GM19240 (cell line): Measurements from ENCODE around the gene FZD2.
"Not testable (repeated sequence)": the region's sequence is repeated elsewhere in the genome, so short reads cannot be mapped to it uniquely, and the experiment has no call there.

Source experiments
- DNase-seq: peaks from one replicate; pipeline ENCODE4 v3.0.0; 2011; ENCODE audit warnings: low spot score; ENCODE audit not compliant: insufficient read length

Gene FZD2

DNA sequence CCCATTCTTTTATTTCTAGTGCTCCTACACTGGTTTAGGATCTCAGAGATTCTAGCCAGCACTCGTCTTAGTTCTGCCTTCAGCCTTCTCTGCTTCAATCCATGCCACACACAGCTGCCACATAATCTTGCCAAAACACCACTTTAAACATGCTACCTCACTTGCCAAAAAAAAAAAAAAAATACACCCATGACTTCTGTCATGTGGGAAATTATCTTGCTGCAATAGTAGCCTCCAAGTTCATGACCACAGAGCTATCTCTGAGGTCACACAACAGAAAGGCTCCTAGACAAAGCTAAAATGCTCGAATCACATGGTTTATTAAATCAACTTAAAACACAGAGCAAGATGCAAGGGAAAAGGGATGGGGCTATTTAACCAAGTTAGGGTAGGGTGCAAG, 18.1 kb downstream of the FZD2 start:
- no peak for DNase-seq

DNA sequence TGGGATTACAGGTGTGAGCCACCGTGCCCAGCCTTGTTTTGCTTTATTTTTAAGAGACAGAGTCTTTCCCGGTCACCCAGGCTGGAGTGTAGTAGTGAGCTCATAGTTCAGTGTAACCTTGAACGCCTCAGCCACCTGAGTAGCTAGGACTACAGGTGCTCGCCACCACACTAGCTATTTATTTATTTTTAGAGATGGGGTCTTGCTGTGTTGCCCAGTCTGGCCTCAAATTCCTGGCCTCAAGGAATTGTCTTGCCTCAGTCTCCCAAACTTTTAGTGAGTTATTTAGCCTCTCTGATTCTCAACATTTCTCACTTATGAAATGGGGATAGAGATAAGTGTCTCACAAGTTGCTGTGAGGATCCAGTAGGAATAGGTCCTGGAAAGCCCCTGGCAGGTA, 21.7 kb downstream of the FZD2 start:
- DNase-seq: no peak

DNA sequence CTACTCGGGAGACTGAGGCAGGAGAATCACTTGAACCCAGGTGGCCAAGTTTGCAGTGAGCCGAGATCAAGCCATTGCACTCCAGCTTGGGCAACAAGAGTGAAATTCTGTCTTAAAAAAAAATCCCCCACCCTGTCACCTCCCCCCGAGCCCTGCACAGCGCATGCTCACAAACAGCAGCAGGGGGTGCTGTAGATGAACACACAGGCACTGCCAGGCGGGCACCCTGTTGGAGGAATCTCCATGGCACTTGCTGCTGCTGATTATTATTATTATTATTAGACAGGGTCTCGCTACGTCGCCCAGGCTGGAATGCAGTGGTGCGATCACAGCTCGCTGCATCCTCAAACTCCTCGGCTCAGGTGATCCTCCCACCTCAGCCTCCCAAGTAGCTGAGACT, 24.6 kb downstream of the FZD2 start:
- no peak for DNase-seq

DNA sequence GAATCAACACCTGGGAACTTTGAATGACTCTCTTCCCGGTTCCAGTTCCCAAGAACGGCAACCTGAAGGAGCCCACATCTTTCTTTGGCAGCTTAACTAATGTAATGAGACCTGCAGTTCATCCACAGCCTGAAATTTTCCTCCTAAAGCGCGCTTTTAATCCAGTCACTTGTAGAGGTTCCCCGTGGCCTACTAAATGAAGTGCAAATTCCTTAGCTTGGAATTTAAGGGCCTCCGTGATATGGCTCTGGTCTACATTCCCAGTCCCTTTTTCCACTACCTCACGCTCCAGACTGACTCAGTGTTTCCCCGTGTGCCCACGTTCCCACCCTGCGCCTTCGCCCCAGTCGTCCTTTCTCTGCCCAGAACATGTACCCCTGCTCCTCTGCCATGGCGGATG, 27.2 kb downstream of the FZD2 start:
- no peak for DNase-seq

- DNase-seq: no peak
Measured at GRCh38 chr17:44585315-44585714, 28.0 kb downstream of the FZD2 start.

- no peak for DNase-seq
Measured at GRCh38 chr17:44587339-44587738, 30.1 kb downstream of the FZD2 start.

GRCh38 chr17:44589316-44590071, 32.2 kb downstream of the FZD2 start:
- no peak for DNase-seq

- not testable (repeated sequence) for DNase-seq
Measured at GRCh38 chr17:44590072-44590462, 32.8 kb downstream of the FZD2 start.

DNA sequence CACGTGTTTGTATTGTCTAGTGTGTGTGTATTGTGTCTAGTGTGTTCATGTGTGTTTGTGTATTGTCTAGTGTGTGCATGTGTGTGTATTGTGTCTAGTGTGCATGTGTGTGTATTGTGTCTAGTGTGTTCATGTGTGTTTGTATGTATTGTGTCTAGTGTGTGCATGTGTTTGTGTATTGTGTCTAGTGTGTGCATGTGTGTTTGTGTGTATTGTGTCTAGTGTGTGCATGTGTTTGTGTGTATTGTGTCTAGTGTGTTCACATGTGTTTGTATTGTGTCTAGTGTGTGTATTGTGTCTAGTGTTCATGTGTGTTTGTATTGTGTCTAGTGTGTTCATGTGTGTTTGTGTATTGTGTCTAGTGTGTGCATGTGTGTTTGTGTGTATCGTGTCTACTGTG, 33.5 kb downstream of the FZD2 start:
- DNase-seq: not testable (repeated sequence)

DNA sequence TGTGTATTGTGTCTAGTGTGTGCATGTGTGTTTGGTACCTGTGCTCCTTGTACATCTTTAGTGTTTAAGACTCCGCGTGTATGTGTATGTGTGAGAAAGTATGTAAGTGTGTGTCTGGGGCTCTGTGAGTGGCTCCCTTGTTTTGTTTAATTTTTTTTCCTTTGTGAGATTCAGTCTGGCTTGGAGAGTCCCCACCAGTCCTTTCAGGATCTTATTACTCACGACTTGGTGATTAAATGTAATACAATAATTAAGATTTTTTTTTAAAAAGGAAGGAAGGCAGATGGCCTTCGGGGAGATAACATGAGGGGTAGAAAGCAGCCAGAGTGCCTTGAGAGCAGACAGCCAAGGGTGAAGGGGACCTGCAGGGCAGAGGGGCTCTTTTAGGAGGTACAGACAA, 33.9 kb downstream of the FZD2 start:
- DNase-seq: no peak

DNA sequence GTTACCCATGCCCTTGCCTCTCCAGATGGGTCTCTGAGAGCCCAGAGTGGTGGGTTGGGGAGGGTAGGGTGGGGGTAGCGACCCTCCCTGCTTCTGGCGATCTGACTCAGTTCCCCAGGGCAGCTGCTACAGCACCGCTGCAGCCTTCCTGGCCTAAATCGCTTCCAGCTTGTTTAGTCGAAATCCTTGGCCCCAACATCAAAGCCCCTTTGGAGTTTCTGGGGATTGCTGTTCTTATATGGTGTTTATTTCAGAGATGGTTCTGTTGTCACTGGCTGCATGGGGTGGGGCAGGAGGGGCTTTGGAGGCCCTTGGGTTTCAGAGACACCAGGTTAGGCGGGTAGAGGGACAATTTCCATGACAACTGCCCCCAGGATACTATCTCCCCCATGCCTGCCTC, 35.9 kb downstream of the FZD2 start:
- DNase-seq: no peak

DNA sequence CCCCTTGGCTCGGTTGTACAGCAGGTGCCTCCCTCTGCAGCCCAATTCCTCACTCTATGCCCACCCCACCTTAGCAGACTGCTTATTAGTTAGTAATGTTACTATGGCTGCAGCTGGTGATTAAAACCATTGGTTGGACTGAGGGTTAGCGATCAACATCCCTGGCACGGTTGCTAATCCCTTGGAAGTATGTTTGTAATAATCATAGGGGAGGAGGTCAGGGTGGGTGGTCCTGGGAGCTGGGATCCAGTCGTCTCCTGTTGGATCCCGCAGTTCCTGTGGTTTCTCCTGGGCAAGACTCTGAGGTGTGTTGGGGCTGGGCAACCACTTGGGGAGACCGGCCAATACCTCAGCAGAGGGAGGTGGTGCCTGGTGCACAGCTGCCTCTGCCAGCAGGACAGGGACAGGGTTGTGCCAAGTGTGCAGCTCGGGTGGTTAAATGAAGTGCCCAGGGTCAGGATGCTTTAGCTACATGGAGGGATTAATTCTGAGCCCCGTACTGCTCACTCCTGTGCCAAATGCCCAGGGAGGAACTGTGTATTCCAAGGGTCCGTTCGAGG, 38.0 kb downstream of the FZD2 start:
- no peak for DNase-seq

GRCh38 chr17:44598329-44598728, 41.0 kb downstream of the FZD2 start:
- no peak for DNase-seq

DNA sequence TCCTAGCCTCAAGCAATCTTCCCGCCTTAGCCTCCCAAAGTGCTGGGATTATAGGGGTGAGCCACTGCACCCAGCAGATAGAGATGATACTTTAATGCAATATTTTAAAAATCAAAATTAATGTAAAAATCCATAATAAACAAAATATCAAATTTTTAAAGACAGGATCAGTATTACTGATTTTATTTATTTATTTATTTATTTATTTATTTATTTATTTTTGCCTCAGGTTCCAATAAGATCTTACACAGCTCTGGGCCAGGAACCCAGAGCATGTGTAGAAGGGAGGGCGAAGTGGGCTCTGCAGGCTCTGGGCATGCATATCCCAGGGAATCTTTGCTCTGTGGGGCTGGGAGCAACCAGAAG, 41.6 kb downstream of the FZD2 start:
- DNase-seq: no peak

GRCh38 chr17:44599298-44600175, 42.3 kb downstream of the FZD2 start:
- DNase-seq: no peak

DNA sequence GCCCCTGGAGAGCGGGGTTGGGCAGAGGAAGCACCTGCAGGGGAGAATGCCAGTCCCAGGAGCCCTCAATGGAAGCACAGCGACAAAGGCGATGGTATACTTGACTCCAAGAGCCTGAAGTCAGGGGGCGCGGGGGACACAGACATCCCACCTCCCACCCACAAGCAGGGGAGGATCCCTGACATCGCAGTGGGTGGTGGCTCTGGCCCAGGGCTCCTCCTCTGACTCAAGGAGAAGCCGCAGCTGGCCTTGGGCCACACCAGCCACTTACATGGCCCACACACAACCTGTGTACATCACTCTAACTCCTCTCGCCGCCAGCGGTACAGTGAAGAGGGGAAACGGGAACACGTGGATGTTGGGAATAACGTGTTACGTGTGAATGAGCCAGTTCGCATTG, 44.3 kb downstream of the FZD2 start:
- DNase-seq: no peak

DNA sequence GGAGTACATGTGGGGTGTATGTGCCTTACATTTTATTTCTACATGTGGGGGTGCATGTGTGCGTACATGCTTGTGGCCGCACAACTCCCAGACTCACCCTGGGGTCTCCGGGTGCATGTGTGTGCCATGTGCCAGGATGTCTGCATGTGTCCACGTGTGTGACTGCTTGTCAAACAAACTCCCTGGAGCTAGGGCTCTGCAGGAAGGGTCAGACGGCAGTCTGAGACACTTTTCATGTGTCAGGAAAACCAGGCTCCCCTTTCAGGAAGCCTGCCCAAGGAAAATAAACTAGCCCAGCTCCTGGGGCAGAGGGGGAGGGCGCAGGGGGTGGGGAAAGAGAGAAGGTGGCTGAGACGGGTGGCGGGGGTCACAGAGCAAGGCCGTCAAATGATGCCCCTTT, 44.7 kb downstream of the FZD2 start:
- DNase-seq: no peak

GRCh38 chr17:44602390-44602789, 45.1 kb downstream of the FZD2 start:
- no peak for DNase-seq

GRCh38 chr17:44602970-44603369, 45.7 kb downstream of the FZD2 start:
- DNase-seq: no peak

DNA sequence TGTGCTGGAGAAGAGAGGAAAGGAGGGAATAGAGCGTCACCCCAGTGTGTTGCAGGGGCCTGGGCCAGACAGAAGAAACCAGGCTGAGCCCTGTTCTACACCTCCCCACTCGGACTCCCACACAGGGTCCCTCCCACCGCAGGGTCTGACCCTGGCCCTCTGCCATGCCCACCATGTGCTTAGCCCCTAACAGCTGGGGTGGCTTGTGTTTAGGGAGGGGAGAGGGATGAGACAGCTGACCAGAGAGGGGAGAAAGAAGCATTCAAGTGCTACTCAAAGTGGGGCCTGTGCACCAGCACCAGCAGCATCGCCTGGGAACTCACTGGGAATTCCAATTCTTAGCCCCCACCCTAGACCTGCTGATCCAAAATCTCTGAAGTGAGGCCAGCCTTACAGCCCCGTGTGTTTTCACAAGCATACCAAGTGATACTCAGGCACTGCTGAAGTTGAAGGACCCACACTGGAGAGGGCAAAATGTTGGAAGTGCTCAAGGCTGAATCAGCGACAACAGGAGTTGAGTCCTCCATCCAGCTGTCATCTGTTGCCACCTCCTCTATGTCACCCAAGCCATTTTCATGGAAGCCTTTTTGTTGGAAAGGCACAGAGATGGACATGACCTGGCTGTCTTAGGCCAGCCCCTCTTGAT, 47.0 kb downstream of the FZD2 start:
- DNase-seq: no peak

DNA sequence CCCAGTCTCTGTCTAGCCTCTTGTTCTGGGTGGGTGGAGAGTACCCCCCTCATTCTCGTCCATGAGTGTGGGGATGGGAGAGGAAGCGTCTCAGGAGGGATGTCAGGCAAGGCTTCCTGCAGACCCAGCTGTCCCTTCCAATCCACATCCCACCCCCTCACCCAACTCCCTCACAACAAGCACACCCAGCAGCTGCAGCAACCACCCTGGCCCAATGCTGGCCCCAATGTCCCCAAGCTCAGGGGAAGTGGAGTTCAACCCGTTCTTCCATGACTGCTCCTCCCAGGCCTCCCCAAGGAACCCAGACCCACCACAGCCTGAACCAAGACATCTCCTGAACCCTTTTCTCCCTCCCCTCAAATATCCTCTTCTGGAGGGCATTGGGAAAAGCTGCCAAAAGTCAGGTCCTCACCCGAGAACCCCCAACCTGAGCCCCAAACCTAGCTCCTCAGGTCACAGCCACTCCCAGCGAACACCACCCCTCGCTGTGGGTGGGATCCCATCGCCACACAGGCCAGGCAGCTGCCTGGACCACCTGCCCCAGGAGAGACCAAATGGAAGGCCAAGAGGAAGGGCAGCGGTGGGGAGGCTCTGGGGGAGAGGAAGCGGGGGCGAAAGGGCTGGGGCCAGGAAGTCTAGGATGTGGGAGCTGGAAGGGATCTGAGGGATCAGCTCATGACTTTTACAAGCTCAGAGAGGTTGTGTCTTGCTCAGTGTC, 47.6 kb downstream of the FZD2 start:
- no peak for DNase-seq
